BE2C (cell line): ENCODE results near the gene DDX10.
A peak's percentile ranks its signal among the peaks of the same experiment; 100 is the strongest.

Source experiments
- DNase-seq: peaks from one replicate; pipeline ENCODE4 v3.0.0-alpha.2; 2020
- H3K27me3 ChIP-seq: fragments of 250-450 bp; sonication (Bioruptor Pico); 2 replicates; pipeline ENCODE4 v1.5.1; 2020; ENCODE audit warnings: mild to moderate bottlenecking
- H3K36me3 ChIP-seq: fragments of 250-450 bp; sonication (Bioruptor Pico); 2 replicates; pipeline ENCODE4 v1.5.1; 2020; ENCODE audit warnings: mild to moderate bottlenecking
- H3K4me1 ChIP-seq: fragments of 250-450 bp; sonication (Bioruptor Pico); 2 replicates; pipeline ENCODE4 v1.5.1; 2020
- H3K4me3 ChIP-seq: 2 replicates; pipeline ENCODE4 v1.5.1; 2011; ENCODE audit warnings: low read depth, low read length
- H3K9me3 ChIP-seq: fragments of 250-450 bp; sonication (Bioruptor Pico); 2 replicates; pipeline ENCODE4 v1.5.1; 2020
- TF ChIP-seq, protein P1 (sequence below): IDR thresholded peaks from 2 replicates; pipeline ENCODE4 v1.5.1; 2012; ENCODE audit warnings: mild to moderate bottlenecking, low read depth, low read length

The DDX10 gene

DNA sequence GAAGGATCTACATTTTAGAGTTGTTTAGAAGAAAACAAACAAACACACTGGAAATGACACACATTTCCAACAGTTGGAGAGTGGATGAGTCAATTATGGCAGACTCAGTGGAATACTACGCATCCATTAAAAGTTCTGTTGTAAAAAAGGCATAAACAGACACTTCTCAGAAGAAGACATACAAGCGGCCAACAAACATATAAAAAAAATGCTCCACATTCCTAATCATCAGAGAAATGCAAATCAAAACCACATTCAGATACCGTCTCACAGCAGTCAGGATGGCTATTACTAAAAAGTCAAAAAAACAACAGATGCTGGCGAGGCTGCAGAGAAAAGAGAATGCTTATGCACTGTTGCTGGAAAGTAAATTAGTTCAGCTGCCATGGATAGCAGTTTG is 298.2 kb downstream of the DDX10 start:
- H3K4me3 ChIP-seq = no peak overlapping the region
- H3K36me3 ChIP-seq = no peaks in the 10 kb centered on the region
- H3K27me3 ChIP-seq = no peaks in the 10 kb centered on the region
- H3K9me3 ChIP-seq = no peaks in the 10 kb centered on the region; the same call in 1 of the 2 replicates
- TF ChIP-seq, protein P1, sequence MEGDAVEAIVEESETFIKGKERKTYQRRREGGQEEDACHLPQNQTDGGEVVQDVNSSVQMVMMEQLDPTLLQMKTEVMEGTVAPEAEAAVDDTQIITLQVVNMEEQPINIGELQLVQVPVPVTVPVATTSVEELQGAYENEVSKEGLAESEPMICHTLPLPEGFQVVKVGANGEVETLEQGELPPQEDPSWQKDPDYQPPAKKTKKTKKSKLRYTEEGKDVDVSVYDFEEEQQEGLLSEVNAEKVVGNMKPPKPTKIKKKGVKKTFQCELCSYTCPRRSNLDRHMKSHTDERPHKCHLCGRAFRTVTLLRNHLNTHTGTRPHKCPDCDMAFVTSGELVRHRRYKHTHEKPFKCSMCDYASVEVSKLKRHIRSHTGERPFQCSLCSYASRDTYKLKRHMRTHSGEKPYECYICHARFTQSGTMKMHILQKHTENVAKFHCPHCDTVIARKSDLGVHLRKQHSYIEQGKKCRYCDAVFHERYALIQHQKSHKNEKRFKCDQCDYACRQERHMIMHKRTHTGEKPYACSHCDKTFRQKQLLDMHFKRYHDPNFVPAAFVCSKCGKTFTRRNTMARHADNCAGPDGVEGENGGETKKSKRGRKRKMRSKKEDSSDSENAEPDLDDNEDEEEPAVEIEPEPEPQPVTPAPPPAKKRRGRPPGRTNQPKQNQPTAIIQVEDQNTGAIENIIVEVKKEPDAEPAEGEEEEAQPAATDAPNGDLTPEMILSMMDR = no peak
- no peak for DNase-seq
- peaks cover 22% of the 10 kb centered on the region for H3K4me1 ChIP-seq

DNA sequence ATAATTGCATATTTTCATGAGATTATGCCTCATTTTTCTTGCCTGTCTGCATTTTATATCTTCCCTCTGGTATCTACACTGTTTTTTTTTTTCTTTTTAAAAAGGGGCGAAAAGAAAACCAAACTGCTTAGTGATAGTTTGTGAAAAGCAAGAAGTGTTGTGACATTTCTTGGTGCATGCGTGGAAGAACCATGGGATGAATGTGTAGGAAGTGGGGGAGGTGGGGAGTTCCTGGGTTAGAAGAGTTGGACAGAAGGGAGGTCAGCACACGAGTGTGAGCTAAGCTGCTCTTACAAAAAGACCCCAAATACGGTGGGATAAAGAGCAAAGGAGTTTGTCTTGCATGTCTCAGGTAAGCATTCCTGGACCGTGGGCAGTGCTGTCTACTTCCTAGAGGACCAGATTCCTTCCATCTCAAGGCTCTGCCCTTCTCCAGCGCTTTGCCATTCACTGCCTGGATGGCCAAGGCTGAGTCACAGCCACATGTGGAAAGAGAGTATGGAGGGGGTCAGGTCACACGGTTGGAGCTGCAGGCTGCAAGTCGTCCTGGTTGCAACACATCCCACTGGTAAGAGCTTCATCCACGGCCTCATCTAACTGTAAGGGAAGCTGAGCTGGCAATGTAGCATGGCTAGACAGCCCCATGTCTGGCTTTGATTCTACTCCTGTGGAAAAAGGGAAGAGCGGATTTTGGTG is 300.6 kb downstream of the DDX10 start:
- H3K4me1 ChIP-seq = peaks cover 17% of the 10 kb centered on the region
- no peaks in the 10 kb centered on the region; the same call in 1 of the 2 replicates for H3K9me3 ChIP-seq
- TF ChIP-seq, protein P1 = no peak
- no peak for DNase-seq
- H3K36me3 ChIP-seq = no peaks in the 10 kb centered on the region
- H3K27me3 ChIP-seq = no peaks in the 10 kb centered on the region
- H3K4me3 ChIP-seq = no peak overlapping the region

DNA sequence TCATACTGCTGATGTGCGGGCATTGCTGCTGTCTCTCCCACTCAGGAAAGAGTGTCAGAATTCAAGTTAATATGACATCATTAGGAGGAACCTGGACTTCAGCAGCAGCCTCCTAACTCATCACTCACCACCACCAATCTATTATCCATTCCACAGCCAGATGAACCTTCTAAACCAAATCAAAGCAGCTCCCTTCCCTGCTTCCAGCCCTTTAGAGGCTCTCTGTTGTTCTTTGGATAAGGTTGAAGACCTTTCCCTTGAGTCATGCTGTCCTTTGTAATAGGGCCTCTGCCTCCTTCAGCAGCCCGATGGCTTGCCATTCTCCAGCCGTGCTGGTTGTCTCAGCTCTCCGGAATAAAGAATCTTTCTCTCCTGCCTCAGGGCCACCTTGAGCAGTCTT is 301.3 kb downstream of the DDX10 start:
- TF ChIP-seq, protein P1 = no peak
- no peak for DNase-seq
- H3K4me1 ChIP-seq = peaks cover 17% of the 10 kb centered on the region
- H3K4me3 ChIP-seq = no peak overlapping the region
- no peaks in the 10 kb centered on the region for H3K27me3 ChIP-seq
- no peaks in the 10 kb centered on the region for H3K36me3 ChIP-seq
- H3K9me3 ChIP-seq = no peaks in the 10 kb centered on the region; the same call in 1 of the 2 replicates

DNA sequence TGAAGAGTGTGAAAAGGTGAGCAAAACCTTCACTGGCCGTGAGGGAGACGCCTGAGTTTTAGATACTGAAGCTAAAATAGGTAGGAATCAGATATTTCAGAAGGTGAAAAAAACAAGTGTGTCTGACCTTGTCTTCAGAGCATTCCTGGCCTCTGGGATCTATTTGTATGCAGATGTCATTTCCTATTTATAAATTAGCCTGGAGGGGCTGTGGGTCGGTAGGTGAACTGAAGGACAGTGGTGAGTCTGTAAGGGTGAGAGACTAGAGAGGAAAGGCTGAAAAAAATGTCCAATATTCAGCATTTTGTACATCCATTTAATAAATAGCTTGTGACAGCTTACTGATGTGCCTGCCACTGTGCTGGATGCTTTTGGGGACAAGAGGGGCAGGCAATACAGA is 302.1 kb downstream of the DDX10 start:
- DNase-seq = no peak
- H3K36me3 ChIP-seq = no peaks in the 10 kb centered on the region
- no peak overlapping the region for H3K4me3 ChIP-seq
- H3K27me3 ChIP-seq = no peaks in the 10 kb centered on the region
- H3K9me3 ChIP-seq = no peaks in the 10 kb centered on the region; the same call in 1 of the 2 replicates
- TF ChIP-seq, protein P1 = no peak
- H3K4me1 ChIP-seq = peaks cover 17% of the 10 kb centered on the region

DNA sequence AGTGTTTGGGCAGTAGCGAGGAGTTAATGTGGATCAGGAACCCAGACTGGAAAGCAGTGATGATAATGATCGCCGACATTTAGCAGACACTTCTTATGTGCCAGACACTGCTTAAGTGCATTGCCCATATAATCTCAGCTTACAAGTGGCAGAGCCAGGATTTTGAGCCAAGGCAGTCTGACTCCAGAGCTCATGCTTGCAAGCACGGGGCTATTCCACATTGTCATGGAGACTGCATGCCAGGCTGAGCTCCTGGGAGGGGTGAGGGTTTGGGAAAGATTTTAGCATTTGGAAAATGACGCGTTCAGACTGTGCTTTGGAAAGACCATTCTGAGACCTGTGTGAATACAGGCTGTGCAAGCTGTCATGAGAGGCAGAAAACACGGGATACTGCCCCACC is 302.7 kb downstream of the DDX10 start:
- Histone ChIP-seq H3K4me3 (peak overlapping the region; percentile 17), H3K9me3 (no peaks in the 10 kb centered on the region; the same call in 1 of the 2 replicates), H3K27me3 (no peaks in the 10 kb centered on the region), H3K36me3 (no peaks in the 10 kb centered on the region), H3K4me1 (peaks cover 17% of the 10 kb centered on the region)
- peak; percentile 69 for DNase-seq
- TF ChIP-seq, protein P1 = no peak

DNA sequence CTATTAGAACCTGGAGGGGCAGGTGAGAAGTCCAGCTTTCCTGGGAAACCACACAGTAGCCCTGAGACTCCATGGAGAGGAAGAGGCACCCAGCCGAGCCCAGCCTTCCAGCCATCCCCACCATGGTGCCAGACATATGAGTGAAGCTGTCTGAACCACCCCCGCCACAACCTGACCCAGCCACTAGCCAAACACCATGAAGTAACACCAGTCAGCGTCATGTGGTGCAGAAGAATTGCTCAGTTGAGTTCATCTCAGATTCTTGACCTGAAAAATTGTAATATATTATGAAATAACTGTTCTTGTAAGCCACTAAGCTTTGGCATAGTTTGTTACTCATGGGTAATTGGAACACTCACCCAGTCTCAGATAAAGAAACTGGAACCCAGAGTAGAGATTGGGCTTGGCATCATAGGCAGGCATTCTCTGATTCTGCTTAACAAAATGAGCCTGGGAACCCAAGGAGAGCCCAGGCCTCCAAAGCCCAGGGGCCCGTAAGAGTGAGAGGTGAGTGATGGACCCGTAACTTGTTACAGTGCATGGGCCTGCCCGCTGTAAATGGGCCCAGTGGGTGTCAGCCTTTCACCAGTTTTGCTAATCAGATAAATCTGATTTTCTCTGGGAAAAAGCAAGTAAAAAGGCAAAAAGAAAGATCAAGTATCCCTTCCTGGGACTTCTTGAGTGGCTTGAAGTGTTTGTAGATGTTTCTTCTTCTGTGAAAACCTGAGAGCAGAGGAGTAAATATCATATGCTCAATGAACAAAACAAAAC is 305.5 kb downstream of the DDX10 start:
- H3K9me3 ChIP-seq = no peaks in the 10 kb centered on the region
- H3K27me3 ChIP-seq = no peaks in the 10 kb centered on the region
- H3K4me3 ChIP-seq = no peak overlapping the region
- peaks cover 17% of the 10 kb centered on the region for H3K4me1 ChIP-seq
- TF ChIP-seq, protein P1 = no peak
- no peaks in the 10 kb centered on the region; the same call in 1 of the 2 replicates for H3K36me3 ChIP-seq
- no peak for DNase-seq
